Gastrocnemius medialis (tissue), 4 donors: ENCODE results near the gene LRP2BP.

Experiments used
- CTCF ChIP-seq, 5 experiments: fragments of 450-650 bp in 3 of 5; fragments of 200-600 bp in 2 of 5; sonication (generic) in 2 of 5; IDR thresholded peaks in 4 of 5; conservative IDR thresholded peaks in 1 of 5; 1 replicate in 4 of 5; 2 replicates in 1 of 5; pipeline ENCODE4 v1.5.1; 2016 to 2019; ENCODE audit warnings: antibody characterized with exemption in 5 of 5, mild to moderate bottlenecking in 3 of 5, moderate library complexity in 3 of 5
- POLR2A ChIP-seq, 2 donors: fragments of 450-650 bp; IDR thresholded peaks; one replicate each; pipeline ENCODE4 v1.6.1; 2017; ENCODE audit warnings: antibody characterized with exemption in 2 of 2, mild to moderate bottlenecking in 2 of 2, moderate library complexity in 2 of 2

- TF ChIP-seq CTCF (IDR thresholded peaks at IDR 0.05 in 4 of 5, conservative IDR thresholded peaks at IDR 0.05 in 1 of 5) (no peak), POLR2A (IDR thresholded peaks at IDR 0.05) (no peak)
These were observed 9.7 kb upstream of the LRP2BP start for GRCh38 chr4:185405296-185405999.
